DMS53 (cell line): ENCODE results near the gene FYB1.
"Not testable (repeated sequence)": the region's sequence is repeated elsewhere in the genome, so short reads cannot be mapped to it uniquely, and the experiment has no call there.

ENCODE experiments used
- DNase-seq: peaks from one replicate; lab custom pipeline; 2025; lab: John Stamatoyannopoulos, UW

Gene FYB1, protein sequence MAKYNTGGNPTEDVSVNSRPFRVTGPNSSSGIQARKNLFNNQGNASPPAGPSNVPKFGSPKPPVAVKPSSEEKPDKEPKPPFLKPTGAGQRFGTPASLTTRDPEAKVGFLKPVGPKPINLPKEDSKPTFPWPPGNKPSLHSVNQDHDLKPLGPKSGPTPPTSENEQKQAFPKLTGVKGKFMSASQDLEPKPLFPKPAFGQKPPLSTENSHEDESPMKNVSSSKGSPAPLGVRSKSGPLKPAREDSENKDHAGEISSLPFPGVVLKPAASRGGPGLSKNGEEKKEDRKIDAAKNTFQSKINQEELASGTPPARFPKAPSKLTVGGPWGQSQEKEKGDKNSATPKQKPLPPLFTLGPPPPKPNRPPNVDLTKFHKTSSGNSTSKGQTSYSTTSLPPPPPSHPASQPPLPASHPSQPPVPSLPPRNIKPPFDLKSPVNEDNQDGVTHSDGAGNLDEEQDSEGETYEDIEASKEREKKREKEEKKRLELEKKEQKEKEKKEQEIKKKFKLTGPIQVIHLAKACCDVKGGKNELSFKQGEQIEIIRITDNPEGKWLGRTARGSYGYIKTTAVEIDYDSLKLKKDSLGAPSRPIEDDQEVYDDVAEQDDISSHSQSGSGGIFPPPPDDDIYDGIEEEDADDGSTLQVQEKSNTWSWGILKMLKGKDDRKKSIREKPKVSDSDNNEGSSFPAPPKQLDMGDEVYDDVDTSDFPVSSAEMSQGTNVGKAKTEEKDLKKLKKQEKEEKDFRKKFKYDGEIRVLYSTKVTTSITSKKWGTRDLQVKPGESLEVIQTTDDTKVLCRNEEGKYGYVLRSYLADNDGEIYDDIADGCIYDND

DNA sequence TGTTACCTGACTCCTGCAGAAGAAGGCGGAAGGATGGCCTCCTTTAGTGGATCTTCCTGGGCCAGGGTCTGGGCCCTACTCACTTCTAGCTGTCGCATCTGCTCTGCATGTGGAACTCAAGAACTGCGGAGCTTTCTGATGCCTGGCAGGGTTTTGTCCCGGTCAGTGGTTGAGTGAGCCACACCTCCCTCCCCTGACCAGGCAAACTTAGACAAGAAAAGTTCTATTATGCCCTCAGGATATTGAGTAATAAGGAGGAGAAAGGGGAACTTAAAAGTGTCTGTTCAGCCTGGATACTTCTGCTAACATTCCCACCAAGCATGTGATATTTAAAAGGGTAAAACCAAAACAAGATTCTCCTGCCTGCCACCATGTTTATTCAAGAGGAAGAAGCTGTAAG lies at the start of gene FYB1:
Gene FYB1, minus strand, starts transcription at position 127 of the 400 bp plus-strand sequence. CDS start 16,603 bp downstream, outside the sequence.
- no peak for DNase-seq

DNA sequence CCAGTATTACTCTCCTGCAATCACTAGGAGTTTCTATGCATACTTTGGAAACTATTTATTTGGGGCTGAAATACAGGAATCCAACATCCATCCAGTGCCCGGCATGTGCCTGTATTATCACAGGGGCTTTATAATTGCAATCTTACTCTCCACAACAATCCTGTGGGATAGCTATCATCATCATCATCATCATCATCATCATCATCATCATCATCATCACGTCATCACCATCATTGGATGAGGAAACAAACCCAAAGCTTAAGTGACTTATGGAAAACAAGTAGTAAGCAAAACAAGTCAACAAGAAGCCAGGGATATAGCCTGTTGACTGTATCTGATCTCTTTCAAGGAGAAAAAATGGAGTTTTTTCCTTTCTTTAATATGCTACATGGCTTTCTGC lies 47.8 kb upstream of the FYB1 start:
- DNase-seq, result no peak

- peak; percentile 3 for DNase-seq
These were observed 47.1 kb upstream of the FYB1 start for GRCh38 chr5:39266442-39266841.

DNA sequence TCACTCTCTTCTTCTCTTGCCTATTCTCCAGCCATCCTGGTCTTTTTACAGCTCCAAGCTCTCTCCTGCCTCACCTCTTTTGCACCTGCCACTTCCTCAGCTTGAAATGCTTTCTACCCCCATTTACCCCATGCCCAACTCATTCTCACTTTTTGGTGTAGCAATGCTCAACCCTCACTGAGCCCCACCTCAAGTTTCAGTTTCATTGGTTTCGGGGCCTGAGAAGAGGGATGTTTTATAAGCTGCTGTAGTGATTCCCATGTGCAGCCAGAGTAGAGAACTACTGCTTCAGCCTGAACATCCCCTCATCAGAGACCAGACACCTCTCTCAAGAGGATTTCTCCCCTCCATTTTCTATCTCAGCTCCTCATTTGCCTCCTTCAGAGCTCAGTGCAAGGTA lies 45.2 kb upstream of the FYB1 start:
- no peak for DNase-seq

- no peak for DNase-seq
These were observed 43.6 kb upstream of the FYB1 start for GRCh38 chr5:39262981-39263380.

GRCh38 chr5:39260095-39260494 lies 40.7 kb upstream of the FYB1 start:
- DNase-seq, result no peak

- no peak for DNase-seq
These were observed 38.2 kb upstream of the FYB1 start for GRCh38 chr5:39257554-39257953.

- DNase-seq, result peak; percentile 20
These were observed 37.3 kb upstream of the FYB1 start for GRCh38 chr5:39256477-39257235.

DNA sequence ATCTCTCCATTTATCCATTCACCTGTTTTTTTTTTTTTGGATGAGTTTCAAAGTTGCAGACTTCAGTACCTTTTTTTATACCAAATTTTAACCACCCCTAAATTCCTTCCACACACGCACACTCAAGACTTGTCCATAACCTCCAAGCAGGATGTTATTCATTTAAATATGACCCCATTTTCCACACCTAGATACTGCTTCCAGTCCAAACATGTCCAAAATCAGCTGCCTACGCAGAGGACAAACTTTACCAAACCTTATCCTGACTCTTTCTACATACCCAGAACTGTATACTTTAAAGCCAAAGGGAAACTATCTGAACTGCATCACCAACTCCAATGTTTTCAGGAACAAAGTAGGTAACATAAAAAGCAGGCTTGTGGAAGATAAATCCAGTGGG lies 36.0 kb upstream of the FYB1 start:
- no peak for DNase-seq

GRCh38 chr5:39254671-39255070 lies 35.3 kb upstream of the FYB1 start:
- no peak for DNase-seq

DNA sequence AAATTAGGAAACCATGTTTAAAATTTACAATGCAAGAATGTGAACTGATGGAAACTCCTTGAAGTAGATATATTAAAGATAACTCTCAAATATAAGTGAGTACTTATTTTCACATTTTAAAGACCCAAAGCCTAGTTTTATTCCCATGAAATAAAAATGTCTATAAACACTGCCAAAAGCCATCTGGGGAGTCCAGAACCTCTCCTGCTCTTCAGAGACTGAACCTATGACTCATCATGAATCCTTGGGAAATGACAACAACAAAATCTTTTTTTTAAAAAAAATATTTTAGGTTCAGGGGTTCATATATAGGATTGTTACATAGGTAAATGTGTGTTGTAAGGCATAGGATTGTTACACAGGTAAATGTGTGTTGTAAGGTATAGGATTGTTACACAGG lies 33.8 kb upstream of the FYB1 start:
- peak; percentile 1 for DNase-seq

- DNase-seq, result no peak
These were observed 30.4 kb upstream of the FYB1 start for GRCh38 chr5:39249564-39250274.

- no peak for DNase-seq
These were observed 29.7 kb upstream of the FYB1 start for GRCh38 chr5:39249069-39249468.

GRCh38 chr5:39240750-39241149 lies 21.4 kb upstream of the FYB1 start:
- DNase-seq, result peak; percentile 11

DNA sequence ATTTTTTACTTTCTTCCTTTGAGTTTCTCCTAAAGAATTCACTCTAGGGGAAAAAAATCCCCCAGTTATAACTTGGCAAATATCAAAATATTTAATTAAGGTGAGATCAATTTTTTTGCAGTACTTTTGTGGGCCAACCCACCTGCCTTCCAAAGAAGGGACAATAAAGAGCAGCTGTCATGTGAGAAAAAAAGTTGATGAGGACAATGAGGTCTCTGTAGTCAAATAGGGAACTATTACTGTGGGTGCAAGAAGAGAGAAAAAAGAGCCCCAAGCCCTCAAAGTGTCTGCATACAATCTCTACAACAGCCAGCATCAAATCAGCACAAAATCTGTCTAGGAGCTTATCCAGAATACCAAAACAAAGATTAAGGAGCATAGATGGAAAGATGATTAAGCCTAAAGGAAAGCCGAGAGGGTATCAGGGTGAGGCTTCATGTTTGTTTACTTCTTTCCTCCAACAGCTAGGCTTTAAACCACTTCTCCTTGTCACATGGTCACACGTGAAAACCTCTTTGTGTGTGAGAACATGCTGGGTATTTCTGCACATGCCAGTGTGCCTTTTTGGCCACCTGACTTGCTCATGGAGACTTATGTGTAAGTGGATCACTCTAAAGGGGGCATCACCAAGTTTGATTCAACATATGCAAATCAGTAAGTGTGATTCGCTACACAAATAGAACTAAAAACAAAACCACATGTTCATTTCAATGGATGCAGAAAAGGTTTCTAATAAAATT lies 19.2 kb upstream of the FYB1 start:
- DNase-seq, result no peak

- no peak for DNase-seq
These were observed 17.4 kb upstream of the FYB1 start for GRCh38 chr5:39236718-39237117.

GRCh38 chr5:39235648-39236047 lies 16.3 kb upstream of the FYB1 start:
- no peak for DNase-seq

DNA sequence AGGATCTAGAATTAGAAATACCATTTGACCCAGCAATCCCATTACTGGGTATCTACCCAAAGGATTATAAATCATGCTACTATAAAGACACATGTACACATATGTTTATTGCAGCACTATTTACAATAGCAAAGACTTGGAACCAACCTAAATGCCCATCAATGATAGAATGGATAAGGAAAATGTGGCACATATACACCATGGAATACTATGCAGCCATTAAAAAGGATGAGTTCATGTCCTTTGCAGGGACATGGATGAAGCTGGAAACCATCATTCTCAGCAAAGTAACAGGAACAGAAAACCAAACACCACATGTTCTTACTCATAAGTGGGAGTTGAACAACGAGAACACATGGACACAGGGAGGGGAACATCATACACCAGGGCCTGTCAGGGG lies 15.1 kb upstream of the FYB1 start:
- not testable (repeated sequence) for DNase-seq

- DNase-seq, result no peak
These were observed 14.4 kb upstream of the FYB1 start for GRCh38 chr5:39233783-39234182.

- DNase-seq, result peak; percentile 50
These were observed 12.6 kb upstream of the FYB1 start for GRCh38 chr5:39231705-39232525.
